GM12878 (cell line): ENCODE results near the gene CHKA. TPM values are rescaled to one million over a fixed set of nuclear protein-coding genes. Genes with fewer than 3 reads are reported as not detected.

Experiments used
- ATAC-seq: fragments of 200-7000 bp; cut with Tn5 transposase; 3 replicates; pipeline ENCODE4 v1.9.1; 2020; ENCODE audit warnings: mild to moderate bottlenecking, moderate library complexity
- BruUV-seq: library from RNA; stranded (reverse); fragments of 400-500 nt; replicated peaks from 2 replicates; lab custom pipeline; 2021; lab: Mats Ljungman, UMichigan
- CTCF ChIA-PET: fragments of 300-600 bp; sonication (Branson Sonifier 250); formaldehyde crosslinking; extraction: SDS; loops from one replicate; lab custom pipeline; 2021; ENCODE audit warnings: inconsistent platforms; lab: Yijun Ruan, JAX
- POLR2A ChIA-PET: fragments of 350-600 bp; formaldehyde crosslinking; extraction: SDS; loops from one replicate; lab custom pipeline; 2021; ENCODE audit warnings: inconsistent platforms; lab: Charles Lee
- RAD21 ChIA-PET: fragments of 300-600 bp; sonication (Branson Sonifier 250); formaldehyde crosslinking; loops from one replicate; lab custom pipeline; 2023; ENCODE audit warnings: antibody characterized with exemption; ENCODE audit not compliant: unreplicated experiment; lab: Charles Lee
- SMC1A ChIA-PET: fragments of 300-600 bp; sonication (Branson Sonifier 250); formaldehyde crosslinking; loops from one replicate; lab custom pipeline; 2023; ENCODE audit not compliant: unreplicated experiment, uncharacterized antibody; lab: Charles Lee
- DNase-seq: peaks from one replicate; pipeline ENCODE4 v3.0.0-alpha.2; 2011; ENCODE audit warnings: low read depth, low spot score
- FAIRE-seq: peaks from 3 replicates; lab custom pipeline; 2011; peaks lifted over from hg19 to GRCh38; lab: Jason Lieb, UNC
- H2AFZ ChIP-seq: 2 replicates; pipeline ENCODE4 v1.6.0; 2011; ENCODE audit warnings: low read depth, low read length, control low read depth; ENCODE audit not compliant: control insufficient read depth
- H3K27ac ChIP-seq: 2 replicates; pipeline ENCODE4 v1.5.1; 2011; ENCODE audit warnings: control low read depth; ENCODE audit not compliant: control insufficient read depth, insufficient read depth
- H3K27me3 ChIP-seq, 2 experiments: replicated peaks in 1 of 2; 2 replicates each; pipeline versions ENCODE4 v1.6.0 to v1.6.1; 2011; ENCODE audit warnings: low read length in 1 of 2; ENCODE audit not compliant: control insufficient read depth in 2 of 2, insufficient read depth in 2 of 2
- H3K36me3 ChIP-seq, 2 experiments: 2 replicates each; pipeline ENCODE4 v1.5.1; 2011; ENCODE audit warnings: low read length in 1 of 2; ENCODE audit not compliant: control insufficient read depth in 2 of 2, insufficient read depth in 2 of 2
- H3K4me1 ChIP-seq: 2 replicates; pipeline ENCODE4 v1.6.1; 2011; ENCODE audit warnings: mild to moderate bottlenecking, low read length, moderate library complexity, mixed read lengths; ENCODE audit not compliant: control insufficient read depth, insufficient read depth
- H3K4me2 ChIP-seq: 2 replicates; pipeline ENCODE4 v1.6.0; 2011; ENCODE audit warnings: control low read depth; ENCODE audit not compliant: control insufficient read depth, insufficient read depth
- H3K4me3 ChIP-seq: fragments of 200-600 bp; sonication (generic); 2 replicates; pipeline ENCODE4 v1.5.1; 2016
- H3K79me2 ChIP-seq: 2 replicates; pipeline ENCODE4 v1.6.0; 2011; ENCODE audit warnings: low read length; ENCODE audit not compliant: control insufficient read depth, insufficient read depth
- H3K9ac ChIP-seq: 2 replicates; pipeline ENCODE4 v1.8.0; 2011; ENCODE audit warnings: low read length, control low read depth, mixed read lengths; ENCODE audit not compliant: control insufficient read depth, insufficient read depth
- H3K9me3 ChIP-seq: replicated peaks from 3 replicates; pipeline ENCODE4 v1.5.1; 2011; ENCODE audit warnings: mild to moderate bottlenecking, low read length; ENCODE audit not compliant: control insufficient read depth, insufficient read depth
- H4K20me1 ChIP-seq: 2 replicates; pipeline ENCODE4 v1.6.0; 2011; ENCODE audit not compliant: control insufficient read depth, insufficient read depth
- CEBPB ChIP-seq, 2 experiments: fragments of 150-350 bp in 1 of 2; IDR thresholded peaks; 2 replicates each; pipeline ENCODE4 v1.6.1; 2012 to 2014; ENCODE audit warnings: low read depth in 2 of 2, low read length in 2 of 2, borderline replicate concordance in 1 of 2, inconsistent platforms in 1 of 2
- CEBPZ ChIP-seq: fragments of 150-350 bp; IDR thresholded peaks from 2 replicates; pipeline ENCODE4 v1.6.1; 2016; ENCODE audit warnings: low read depth, low read length
- CHD4 ChIP-seq: fragments of 200-600 bp; sonication (generic); IDR thresholded peaks from 2 replicates; pipeline ENCODE4 v1.6.1; 2016; ENCODE audit warnings: mild to moderate bottlenecking
- CREM ChIP-seq: IDR thresholded peaks from 2 replicates; pipeline ENCODE4 v1.6.1; 2014; ENCODE audit warnings: antibody characterized with exemption, low read depth
- EED ChIP-seq: sonication (generic); IDR thresholded peaks from 2 replicates; pipeline ENCODE4 v1.6.1; 2016; ENCODE audit warnings: antibody characterized with exemption, low read depth
- EGR1 ChIP-seq, 2 experiments: IDR thresholded peaks; 1 replicate in 1 of 2; 2 replicates in 1 of 2; pipeline ENCODE4 v1.6.1; 2011 to 2012; ENCODE audit warnings: low read depth in 2 of 2, low read length in 2 of 2, borderline replicate concordance in 1 of 2, mild to moderate bottlenecking in 1 of 2, moderate library complexity in 1 of 2
- EZH2 ChIP-seq: IDR thresholded peaks from 2 replicates; pipeline ENCODE4 v1.6.1; 2012; ENCODE audit warnings: low read depth, mild to moderate bottlenecking, control low read depth, inconsistent platforms, low read length, borderline replicate concordance; ENCODE audit not compliant: control insufficient read depth
- KLF5 ChIP-seq: fragments of 450-650 bp; IDR thresholded peaks from 2 replicates; pipeline ENCODE4 v1.6.1; 2014; ENCODE audit warnings: mild to moderate bottlenecking; ENCODE audit not compliant: partially characterized antibody
- MAX ChIP-seq: IDR thresholded peaks from 2 replicates; pipeline ENCODE4 v1.6.1; 2012; ENCODE audit warnings: low read depth, low read length, improper control_type of control experiment
- MLLT1 ChIP-seq: fragments of 450-650 bp; IDR thresholded peaks from 2 replicates; pipeline ENCODE4 v1.6.1; 2016; ENCODE audit warnings: mild to moderate bottlenecking
- POLR2A ChIP-seq: IDR thresholded peaks from 2 replicates; pipeline ENCODE4 v1.6.1; 2011; ENCODE audit warnings: low read depth, mild to moderate bottlenecking, low read length
- POLR2AphosphoS5 ChIP-seq: IDR thresholded peaks from 2 replicates; pipeline ENCODE4 v1.6.1; 2011; ENCODE audit warnings: mild to moderate bottlenecking, low read length, inconsistent platforms
- RUNX3 ChIP-seq: IDR thresholded peaks from 2 replicates; pipeline ENCODE4 v1.6.1; 2012; ENCODE audit warnings: low read length, inconsistent platforms
- SIN3A ChIP-seq: IDR thresholded peaks from 2 replicates; pipeline ENCODE4 v1.6.1; 2012; ENCODE audit warnings: low read depth, low read length, improper control_type of control experiment
- USF1 ChIP-seq: IDR thresholded peaks from 2 replicates; pipeline ENCODE4 v1.6.1; 2011; ENCODE audit warnings: borderline replicate concordance, low read depth, mild to moderate bottlenecking, moderate library complexity, mixed read lengths, low read length; ENCODE audit not compliant: insufficient read depth; ENCODE audit errors: extremely low read length
- ZBED1 ChIP-seq: IDR thresholded peaks from 2 replicates; pipeline ENCODE4 v1.6.1; 2016; ENCODE audit warnings: borderline replicate concordance
- ZNF207 ChIP-seq: fragments of 450-650 bp; IDR thresholded peaks from 2 replicates; pipeline ENCODE4 v1.6.1; 2014; ENCODE audit warnings: antibody characterized with exemption, mild to moderate bottlenecking, borderline replicate concordance
- WGBS: methylation state at CpG from one replicate; pipeline ENCODE4 v1.1.6; 2016; ENCODE audit warnings: low lambda C conversion rate; ENCODE audit not compliant: insufficient replicate concordance, insufficient coverage; ENCODE audit errors: missing lambda C conversion rate; 5-methylcytosine and 5-hydroxymethylcytosine counted together
- in situ Hi-C: fragments of 300-500 bp; cut with MboI; formaldehyde crosslinking; loops from 9 replicates; pipeline ENCODE4 v1.14.3; 2018; ENCODE audit warnings: mixed read lengths
- intact Hi-C: fragments of 100-400 bp; cut with micrococcal nuclease; formaldehyde crosslinking; loops from one replicate; pipeline ENCODE4 v1.14.2; 2022; ENCODE audit not compliant: unreplicated experiment
- polyA plus RNA-seq, 11 experiments: library from polyadenylated mRNA; depleted of rRNA in 4 of 11; unstranded in 6 of 11; stranded (reverse) in 5 of 11; fragments of >200 nt; fragmentation: Nextera tagmentation in 4 of 11; fragmentation: Illumina TruSeq in 1 of 11; extraction: Ambion mirVana in 4 of 11; extraction: Trizol in 1 of 11; gene quantifications; 1 replicate in 1 of 11; 2 replicates in 10 of 11; pipeline versions ENCODE4 v1.2.1 to v1.2.3, GENCODE V29; 2011 to 2016; ENCODE audit warnings: inconsistent platforms in 2 of 11, missing spikeins in 2 of 11, low read depth in 1 of 11
- total RNA-seq, 4 experiments: library from RNA; depleted of rRNA in 3 of 4; stranded (reverse); fragments of >200 nt in 3 of 4; fragmentation: Illumina TruSeq in 1 of 4; extraction: Trizol in 1 of 4; gene quantifications; 2 replicates each; pipeline versions ENCODE4 v1.2.1 to v1.2.3, GENCODE V29; 2013 to 2021

The CHKA gene
- total and polyA plus RNA-seq, 10 of the 15 experiments (the other 5 are each of a cell fraction or from before 2014, with no cell fraction given) = 5.2 to 29.2 (median 21.2) TPM

GRCh38 chr11:68003846-68004550 lies 117.2 kb downstream of the CHKA start, which contains the start of gene UNC93B1:
Gene UNC93B1 (minus strand): TSS chr11:68004097. CDS start chr11:68004043, 54 bp downstream.
- no TSS peak for BruUV-seq
- peak within 1 kb of the TSS; percentile 78 for H3K27ac ChIP-seq
- H3K4me3 ChIP-seq = peak within 1 kb of the TSS; percentile 92
- RAD21 ChIA-PET = no interaction called here
- H3K79me2 ChIP-seq = peaks cover 14% of the 10 kb centered on the region
- H3K9me3 ChIP-seq = no peaks in the 10 kb centered on the region
- DNase-seq = peak; percentile 57
- peak within 1 kb of the TSS; percentile 69 for H3K9ac ChIP-seq
- peak within 1 kb of the TSS; percentile 78 for H2AFZ ChIP-seq
- peak within 1 kb of the TSS; percentile 90 for H3K4me2 ChIP-seq
- ATAC-seq = peak; percentile 88
- intact Hi-C loops = loop anchor here (5.0 to 10.0 kb wide), 3 partner anchors 33 to 203 kb away; partner anchors contain the start of genes CHKA and TCIRG1
- peaks cover 36% of the 10 kb centered on the region for H3K4me1 ChIP-seq
- no peaks in the 10 kb centered on the region for H3K27me3 ChIP-seq
- POLR2A ChIA-PET = interaction anchor here (0.9 to 3.0 kb wide), 2 partner anchors 34 to 37 kb away, joined by 3 to 11 read pairs; partner anchors contain the start of gene TCIRG1
- in situ Hi-C loops = no loop called here
- no peaks in the 10 kb centered on the region for H4K20me1 ChIP-seq
- FAIRE-seq = no peak
- SMC1A ChIA-PET = no interaction called here
- H3K36me3 ChIP-seq = no peaks in the 10 kb centered on the region
- 6% methylated on average over 24 of the region's 64 CpGs for WGBS
- CTCF ChIA-PET = interaction anchor here (1.3 to 3.5 kb wide), 2 partner anchors 10 to 204 kb away, joined by 3 to 19 read pairs; no protein-coding TSS in a partner anchor
- no peak for TF ChIP-seq ZBED1
- peak; percentile 75; the same call in 1 of the 2 replicates for TF ChIP-seq MAX
- TF ChIP-seq POLR2AphosphoS5 = peak; percentile 65; the same call in 1 of the 2 replicates
- 0 out of 2 replicates have a peak, but pooled peaks have one; percentile 32 for TF ChIP-seq MLLT1
- peak; percentile 50; the same call in 1 of the 2 replicates for TF ChIP-seq CREM
- peak; percentile 22; the same call in 1 of the 2 replicates for TF ChIP-seq RUNX3
- TF ChIP-seq CHD4 = 0 out of 2 replicates have a peak, but pooled peaks have one; percentile 82
- peak; percentile 59; the same call in 1 of the 2 replicates for TF ChIP-seq ZNF207
- TF ChIP-seq CEBPZ = no peak
- no peak for TF ChIP-seq CEBPB (IDR thresholded peaks at IDR 0.05; ENCODE audit: borderline replicate concordance in 1 of 2, low read depth in 2 of 2, low read length in 2 of 2)
- TF ChIP-seq SIN3A = peak; percentile 40; the same call in 1 of the 2 replicates
- no peak for TF ChIP-seq EGR1 (IDR thresholded peaks at IDR 0.05; ENCODE audit: borderline replicate concordance in 1 of 2, low read depth in 2 of 2, low read length in 2 of 2)
- no peak for TF ChIP-seq KLF5
- peak; percentile 68 for TF ChIP-seq USF1
- TF ChIP-seq EED = no peak
- peak; percentile 87 for TF ChIP-seq POLR2A
- no peak for TF ChIP-seq EZH2
